Measurements from ENCODE around the gene MS4A13.
"Not testable (repeated sequence)": the region's sequence is repeated elsewhere in the genome, so short reads cannot be mapped to it uniquely, and the experiment has no call there.

The MS4A13 gene, protein sequence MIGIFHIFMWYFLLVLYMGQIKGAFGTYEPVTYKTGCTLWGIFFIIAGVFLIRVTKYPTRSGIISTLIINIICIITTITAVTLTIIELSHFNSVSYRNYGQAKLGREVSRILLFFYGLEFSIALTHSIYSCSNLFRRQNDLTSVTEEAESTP

DNA sequence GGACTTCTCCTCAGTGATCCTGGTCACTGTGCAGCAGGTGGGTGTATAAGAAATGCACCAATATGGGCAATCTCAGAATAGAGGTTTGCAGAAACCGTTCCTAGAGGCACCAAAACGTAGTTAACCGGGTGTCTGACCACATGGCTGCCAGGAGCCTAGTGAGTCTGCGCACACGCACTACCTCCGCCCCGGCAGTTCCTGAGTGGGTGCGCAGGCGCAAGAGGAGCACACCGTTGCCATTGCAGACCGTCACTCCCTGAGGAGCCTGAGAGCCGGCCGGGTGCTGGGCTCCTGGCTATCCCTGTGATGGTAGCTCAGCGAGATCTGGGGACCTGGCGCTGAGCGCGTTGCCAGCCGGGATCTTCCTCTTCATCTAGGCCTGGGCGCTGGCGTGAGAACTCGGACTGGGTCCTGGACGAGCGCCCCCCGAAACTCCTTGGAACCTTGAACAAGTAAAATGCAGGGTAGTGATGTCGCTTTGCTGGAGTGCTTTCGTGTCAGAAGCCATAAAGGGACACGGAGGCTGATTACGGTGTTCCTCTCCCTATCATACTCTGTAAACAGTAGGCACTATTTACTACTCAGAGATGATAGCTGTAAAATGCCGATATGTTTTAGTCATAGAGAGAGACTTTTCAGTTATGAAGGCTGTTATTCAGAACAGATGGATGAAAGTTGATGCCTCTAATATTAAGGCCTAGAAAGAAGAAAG, at the start of gene MS4A13:
TSS of gene MS4A13 (plus strand) at position 249 of the 712 bp plus-strand sequence. CDS start 2,692 bp downstream, outside the sequence.
- DNase-seq = no peak

DNA sequence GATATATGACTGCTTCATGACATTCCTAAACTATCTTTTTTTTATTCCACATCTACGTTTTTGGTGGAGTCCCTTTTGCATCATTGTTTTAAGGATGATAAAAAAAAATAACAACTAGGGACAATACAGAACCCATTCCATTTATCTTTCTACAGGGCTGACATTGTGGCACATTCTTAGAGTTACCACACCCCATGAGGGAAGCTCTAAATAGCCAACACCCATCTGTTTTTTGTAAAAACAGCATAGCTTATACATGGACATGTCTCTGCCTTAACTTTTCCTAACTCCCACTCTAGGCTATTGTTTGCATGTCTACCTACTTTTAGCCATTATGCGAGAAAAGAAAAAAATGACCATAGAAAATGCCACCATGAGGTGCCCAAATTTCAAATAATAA, 46.4 kb upstream of the MS4A13 start:
- DNase-seq = no peak

DNA sequence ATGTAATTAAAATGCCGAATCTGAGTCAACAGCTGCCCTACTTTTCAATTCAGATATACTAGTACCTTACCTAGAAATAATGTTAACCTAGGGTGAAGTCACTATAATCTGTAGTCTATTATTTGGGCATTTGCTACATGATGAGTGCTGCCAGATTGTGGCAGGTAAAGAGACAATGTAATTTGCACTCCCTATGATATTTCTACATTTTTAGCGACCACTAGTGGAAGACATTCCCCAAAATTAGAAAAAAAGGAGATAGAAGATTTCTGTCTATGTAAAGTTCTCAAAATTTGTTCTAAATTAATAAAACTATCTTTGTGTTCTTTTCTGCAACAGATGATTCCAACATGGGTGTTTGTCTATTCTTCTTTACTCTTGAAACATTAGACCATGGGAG, 45.5 kb upstream of the MS4A13 start:
- no peak for DNase-seq

DNA sequence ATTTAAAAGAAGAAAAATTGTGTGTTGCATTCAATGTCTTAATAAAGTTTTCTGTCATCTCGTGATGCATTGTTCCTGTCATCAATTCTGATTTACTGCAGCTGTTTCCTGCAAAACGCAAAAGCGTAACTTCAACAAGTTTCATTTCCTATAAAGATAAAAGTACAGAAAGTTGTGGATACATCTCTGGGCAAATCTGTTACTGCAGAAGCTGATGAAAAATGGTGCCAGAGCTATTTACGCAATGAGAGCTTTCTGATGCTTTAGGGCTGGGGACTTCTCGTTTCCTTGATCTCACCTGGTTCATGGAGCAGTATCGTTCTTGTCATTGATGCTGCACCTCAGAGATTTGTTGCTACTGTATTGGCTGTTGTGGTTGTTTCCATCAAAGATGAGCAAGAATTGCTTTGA, 38.2 kb upstream of the MS4A13 start:
- no peak for DNase-seq

DNA sequence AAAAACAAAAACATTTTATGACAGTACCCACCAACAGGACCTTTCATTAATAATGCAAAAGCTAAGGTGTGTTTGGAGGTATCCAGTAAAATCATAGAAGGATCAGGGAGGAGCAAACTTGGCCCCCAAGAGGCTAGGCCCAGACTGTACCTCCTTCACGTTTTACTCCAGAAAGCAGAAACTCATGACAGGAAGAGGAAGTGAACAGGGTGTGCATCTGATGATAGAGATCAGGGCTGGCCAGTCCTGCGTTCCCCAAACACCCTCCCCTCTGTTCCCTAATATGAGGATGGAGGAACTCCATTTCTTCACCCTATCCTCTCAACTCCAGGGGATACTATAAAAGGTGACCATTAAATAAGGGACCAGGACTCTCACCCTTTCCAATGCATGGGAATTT, 32.8 kb upstream of the MS4A13 start:
- no peak for DNase-seq

DNA sequence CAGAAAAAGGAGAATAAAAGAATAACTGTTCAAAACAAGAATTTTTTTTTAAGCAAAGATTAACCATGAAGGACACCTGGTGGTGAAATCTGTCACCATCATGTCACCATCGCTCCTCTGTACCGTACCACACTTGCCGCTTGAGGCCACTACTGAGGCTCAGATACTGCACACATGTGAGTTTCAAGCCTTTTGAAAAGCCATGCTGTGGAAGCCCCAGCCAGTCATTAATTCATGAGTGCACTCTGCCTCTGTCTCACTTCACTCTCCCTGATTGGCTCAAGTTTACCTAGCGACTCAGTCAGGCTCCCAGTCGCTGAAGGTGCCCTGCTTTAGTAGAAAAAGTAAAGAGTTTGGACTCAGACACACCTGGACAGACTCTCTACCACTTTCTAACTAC, 29.2 kb upstream of the MS4A13 start:
- no peak for DNase-seq

DNA sequence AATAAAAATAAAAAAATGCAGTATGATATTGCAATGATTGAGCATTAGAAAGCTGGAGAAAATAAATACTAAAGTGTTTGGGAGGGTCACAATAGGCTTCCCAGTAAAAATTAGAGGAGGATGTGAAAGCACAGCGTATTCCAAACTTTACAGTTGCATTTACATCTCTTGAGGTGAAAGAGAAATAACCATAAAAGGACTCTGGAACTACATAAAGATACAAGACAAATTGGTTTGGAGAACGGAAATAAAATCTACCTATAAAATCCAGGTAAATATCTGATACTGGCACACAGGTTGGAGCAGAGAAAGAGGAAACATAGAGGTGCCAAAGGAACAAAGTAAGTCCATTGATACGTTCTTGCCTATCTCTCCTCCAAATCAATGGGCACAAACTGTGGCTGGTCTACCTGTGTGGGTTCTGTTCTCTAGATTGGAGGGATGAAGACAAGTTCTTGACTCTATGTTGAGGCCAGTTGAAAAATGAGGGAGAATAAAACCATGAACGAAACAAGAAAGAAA, 22.6 kb upstream of the MS4A13 start, which contains the start of gene MS4A12:
TSS of gene MS4A12 (plus strand) at position 291 of the 522 bp plus-strand sequence. CDS start 4,541 bp downstream, outside the sequence.
- no peak for DNase-seq

DNA sequence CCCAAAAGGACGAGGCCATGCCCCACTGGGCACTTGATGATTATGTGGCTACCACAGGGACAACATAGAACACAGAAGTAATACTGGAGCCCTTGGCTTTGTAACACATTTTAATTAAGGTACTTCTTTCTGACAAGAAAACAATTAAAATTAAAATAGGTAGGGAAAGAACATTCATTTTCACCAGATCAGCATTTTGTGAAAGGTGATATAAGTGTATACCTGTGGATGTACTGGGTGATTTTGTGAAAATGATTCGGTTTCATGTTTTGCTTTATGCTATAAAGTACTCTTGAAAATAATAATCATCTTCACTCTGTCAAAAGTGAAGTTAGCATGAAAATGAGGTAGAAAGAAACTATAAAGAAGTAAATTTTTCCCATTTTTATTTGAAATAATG, 21.7 kb upstream of the MS4A13 start:
- no peak for DNase-seq

DNA sequence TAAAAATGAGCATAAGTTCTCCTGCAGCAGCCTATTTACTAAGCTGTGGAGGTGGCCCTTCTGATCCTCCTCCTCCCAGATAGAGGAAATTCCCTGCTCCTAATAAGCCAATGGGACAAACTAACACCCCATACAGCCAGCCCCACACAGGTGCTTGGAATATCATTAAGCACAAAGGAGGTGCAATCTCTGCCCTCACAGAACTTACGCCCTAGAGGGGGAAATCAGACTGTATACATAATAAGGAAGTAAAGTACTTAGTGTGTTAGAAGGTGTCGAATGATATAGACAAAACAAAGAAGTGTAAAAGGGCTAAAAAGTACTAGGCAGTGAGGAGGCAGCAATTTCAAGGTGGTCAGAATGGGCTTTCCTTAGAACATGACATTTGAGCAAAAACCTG, 16.8 kb upstream of the MS4A13 start:
- DNase-seq = no peak

DNA sequence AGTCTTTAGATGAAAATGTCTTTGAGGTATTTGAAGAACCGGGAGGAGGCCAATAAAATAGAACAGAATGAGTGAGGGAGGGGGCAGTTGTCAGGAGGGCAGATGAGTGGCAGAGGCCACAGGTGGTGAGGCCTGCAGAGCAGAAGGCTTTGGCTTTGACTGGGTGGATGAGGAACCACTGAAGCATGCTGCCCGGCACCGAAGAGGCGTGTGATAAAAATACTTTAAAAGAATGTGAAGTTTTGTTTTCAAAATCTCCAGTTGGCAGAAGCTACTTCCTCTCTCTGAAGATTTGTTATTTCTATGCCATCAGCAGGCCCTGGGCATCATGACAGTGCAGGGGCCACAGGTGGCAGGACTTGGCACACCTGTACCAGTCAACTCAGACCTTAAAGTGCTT, 16.3 kb upstream of the MS4A13 start:
- peak; percentile 30 for DNase-seq

DNA sequence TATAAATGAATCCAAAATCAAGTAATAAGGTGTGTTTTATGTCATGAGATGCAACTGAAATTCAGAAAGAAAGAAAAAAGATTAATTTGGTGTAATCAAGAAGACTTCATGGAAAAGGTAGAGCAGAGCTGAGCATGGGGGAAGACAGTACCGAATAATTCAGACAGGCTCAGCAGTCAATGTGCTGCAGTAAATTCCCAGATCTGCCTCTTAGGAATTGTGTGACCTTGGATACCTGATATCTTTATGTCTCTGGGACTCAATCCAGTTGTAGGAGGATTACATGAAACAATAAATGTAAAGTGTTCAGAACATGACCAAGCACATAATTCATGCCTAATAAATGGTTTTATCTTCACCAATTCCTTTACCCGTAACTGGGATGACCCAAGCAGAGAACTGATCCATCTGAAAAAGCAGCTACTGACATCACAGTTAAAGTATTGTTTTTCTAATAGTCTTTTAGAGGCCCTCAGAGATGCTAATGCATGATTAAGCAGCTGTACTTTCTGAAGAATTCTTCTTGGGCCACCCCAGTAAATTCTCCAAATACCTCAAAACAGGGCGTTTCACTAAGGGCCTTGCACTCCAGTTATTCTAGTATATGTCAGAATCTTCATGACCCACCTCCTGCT, 14.8 kb upstream of the MS4A13 start:
- DNase-seq = peak; percentile 91

DNA sequence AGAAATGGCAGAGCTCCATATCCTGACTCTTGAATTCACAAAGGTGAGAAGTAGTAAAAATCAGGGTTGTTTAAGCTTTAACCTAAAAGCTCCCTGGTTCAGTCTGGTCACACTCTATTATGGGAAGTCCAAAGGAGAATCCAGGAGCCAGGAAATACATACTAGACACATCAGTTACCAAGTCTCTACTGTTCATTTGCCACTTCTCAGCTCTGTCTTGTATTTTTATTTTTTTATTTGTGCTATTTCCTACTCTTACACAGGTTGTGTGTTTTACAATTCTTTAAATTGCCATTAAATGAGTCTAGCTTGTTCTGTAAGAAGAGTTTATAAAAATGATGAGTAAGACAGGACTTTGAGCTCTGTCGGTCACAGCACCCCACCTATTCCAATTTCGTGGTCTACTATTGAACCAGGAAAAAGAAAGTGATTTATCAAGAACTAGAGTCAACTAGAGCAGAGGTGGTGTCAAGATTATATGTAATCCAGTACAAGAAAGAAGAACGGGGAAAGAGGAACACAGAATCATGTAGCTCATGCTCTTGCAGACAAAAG, 12.9 kb upstream of the MS4A13 start:
- DNase-seq = no peak

DNA sequence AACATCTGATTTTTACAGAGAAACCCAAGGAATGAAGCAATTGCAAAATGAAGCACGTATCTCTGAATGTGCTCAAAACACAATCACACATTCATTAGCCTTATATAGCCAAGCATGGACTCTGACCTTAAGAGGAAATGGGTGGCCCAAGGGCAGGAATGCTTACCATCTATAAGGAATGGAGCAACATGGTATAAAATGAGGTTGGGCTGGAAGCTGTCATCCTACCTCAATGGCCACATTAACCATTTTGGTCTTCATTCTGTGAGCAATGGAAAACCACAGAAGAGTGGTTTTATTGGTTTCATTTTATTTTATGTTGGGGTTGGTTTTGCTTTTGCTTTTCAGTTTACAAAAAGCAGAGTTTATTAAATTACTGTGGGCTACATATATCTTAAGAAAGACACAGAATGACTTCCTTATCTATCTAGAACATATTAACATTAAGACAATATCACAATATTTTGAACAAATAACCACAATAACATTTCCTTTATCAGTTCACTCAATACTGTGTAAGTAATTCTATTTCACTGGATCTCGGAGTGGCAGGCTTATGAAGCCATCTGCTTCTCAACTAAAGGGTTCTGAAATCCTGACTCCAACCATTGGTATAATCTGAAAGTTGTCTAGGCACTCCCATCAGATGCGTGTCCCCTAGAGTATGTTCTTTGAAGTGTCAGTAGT, 10.8 kb upstream of the MS4A13 start:
- DNase-seq = no peak

DNA sequence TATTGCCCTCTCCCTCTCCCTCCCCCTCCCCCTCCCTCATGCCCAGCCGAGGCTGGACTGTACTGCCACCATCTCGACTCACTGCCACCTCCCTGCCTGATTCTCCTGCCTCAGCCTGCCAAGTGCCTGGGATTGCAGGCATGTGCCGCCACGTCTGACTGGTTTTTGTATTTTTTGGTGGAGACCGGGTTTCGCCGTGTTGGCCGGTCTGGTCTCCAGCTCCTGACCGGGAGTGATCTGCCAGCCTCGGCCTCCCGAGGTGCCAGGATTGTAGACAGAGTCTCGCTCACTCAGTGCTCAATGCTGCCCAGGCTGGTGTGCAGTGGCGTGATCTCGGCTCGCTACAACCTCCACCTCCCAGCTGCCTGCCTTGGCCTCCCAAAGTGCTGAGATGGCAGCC, 5.6 kb upstream of the MS4A13 start:
- not testable (repeated sequence) for DNase-seq

DNA sequence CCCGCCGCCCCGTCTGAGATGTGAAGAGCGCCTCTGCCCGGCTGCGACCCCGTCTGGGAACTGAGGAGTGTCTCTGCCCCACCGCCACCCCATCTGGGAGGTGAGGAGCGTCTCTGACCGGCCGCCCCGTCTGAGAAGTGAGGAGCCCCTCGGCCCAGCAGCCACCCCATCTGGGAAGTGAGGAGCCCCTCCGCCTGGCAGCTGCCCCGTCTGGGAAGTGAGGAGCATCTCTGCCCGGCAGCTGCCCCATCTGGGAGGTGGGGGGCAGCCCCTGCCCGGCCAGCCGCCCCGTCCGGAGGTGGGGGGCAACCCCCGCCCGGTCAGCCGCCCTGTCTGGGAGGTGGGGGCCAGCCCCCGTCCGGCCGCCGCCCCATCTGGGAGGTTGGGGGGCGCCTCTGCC, 5.0 kb upstream of the MS4A13 start:
- not testable (repeated sequence) for DNase-seq

DNA sequence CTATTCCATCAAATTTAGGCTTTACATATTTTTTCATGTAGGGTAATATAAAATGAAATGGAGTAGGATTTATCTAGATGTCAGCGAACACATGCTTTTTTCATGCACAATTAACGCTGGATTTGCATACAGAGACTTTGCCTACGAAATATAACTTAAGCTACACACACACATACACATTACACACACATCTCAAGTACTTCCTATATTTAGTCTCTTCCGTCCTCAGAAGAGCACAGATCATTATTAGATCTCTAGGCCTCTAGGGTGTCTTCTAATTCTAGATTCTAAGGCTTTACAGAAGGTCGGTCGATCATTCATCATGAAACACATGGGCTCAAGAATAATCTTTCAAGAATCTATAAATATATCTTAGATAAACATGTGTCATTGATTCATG, 3.8 kb upstream of the MS4A13 start:
- no peak for DNase-seq

DNA sequence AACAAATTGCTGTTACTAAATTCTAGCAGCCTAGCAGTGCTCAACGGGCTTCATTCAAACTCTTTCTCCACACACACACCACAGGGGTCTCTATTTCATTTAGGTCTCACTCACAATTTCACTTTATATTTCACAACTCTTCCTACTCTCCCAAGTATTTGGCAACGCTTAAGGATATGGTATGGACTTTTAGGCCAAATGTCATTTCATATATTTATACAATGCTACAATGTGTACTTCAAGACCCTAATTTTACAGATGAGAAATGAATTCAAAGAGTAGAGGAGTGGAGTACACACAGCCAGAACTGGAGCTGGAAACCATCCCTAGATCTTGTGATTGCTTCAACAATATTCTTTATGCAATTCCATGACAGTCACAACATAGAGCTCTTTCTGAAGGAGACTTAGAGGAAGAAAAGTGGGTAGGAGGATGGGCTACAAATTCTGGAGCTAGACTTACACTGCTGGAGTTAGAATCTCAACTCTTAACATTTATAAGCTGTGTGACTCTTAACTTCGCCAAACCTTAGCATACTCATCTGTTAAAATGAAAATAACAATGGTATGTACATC, 2.5 kb upstream of the MS4A13 start:
- no peak for DNase-seq

DNA sequence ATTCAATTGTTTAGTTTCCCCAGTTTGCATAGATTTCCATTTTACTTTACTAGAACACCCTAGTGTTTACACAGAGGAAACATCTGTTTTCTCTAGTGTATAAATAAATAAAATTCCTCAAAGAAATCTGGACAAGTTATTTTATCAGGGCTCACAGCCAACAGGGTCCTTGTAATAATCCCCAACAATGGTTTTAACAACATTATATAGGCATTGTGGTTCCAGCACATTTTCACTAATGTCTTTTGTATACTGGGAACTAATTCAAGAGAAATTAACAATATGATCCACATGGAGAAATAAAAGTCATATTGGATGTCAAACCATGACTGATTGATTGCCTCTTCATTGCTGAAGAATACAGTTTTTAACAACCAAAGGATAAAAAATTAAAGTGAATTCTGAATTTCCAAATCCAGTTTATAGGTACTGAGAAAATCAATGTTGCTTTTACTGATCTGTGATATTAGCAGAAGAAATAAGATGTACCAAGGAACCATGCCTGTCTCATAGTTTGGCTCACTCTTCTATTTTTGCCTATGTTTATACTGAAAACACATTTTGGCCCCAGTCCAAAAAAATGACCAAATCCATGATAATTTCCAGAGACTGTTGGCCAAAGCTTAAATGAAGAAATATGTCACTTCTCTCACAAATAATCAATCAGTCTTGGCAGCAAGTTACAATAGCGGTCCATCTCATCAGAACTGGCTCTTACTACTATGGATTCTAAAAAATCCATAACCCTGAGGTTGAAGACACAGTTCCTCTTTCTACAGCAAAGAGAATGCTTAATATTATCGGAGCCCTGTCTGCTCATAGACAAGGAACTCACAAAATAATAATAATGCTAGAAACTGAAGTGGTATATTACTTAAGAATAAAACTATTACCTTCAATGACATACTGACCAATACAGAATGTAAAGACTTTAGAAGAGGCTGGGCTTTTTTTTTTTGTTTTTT, 1.4 kb upstream of the MS4A13 start:
- DNase-seq = no peak

DNA sequence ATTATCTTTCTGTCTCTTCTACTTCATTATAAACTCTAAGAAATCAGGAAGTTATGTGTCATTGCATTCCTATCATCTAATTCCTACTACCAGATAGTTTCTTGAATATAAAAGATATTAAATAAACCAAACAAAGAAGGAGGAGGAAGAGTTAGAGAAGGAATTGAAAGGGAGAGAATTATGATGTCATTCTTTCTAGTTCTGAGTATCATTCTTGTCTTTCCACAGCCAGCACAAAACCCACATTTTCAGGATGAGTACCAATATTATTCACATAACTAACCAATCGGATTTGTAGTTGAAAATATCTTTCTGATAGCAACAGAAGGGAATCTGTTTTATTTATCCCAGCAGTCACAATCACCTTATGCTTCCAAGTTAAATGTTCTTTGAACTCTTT, 13.3 kb downstream of the MS4A13 start:
- DNase-seq = no peak

DNA sequence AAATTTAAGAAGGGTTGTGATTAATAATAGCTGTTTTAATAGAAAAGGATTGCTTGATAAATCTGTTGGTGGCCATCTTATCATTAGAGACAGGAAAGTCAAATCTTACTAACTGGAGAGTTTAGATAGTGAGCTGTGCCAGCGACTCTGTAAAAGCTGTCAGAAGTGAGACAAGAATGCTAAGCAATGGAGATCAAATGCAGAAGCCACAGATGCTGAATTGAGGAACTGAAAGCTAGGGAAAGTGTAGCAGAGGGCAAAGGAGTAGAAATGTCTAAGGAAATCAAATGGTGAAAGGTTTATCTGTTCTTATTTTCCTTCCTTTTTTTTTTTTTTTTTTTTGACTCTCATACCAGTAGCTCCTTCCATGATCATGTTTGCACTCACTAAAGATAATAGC, 13.7 kb downstream of the MS4A13 start:
- no peak for DNase-seq

DNA sequence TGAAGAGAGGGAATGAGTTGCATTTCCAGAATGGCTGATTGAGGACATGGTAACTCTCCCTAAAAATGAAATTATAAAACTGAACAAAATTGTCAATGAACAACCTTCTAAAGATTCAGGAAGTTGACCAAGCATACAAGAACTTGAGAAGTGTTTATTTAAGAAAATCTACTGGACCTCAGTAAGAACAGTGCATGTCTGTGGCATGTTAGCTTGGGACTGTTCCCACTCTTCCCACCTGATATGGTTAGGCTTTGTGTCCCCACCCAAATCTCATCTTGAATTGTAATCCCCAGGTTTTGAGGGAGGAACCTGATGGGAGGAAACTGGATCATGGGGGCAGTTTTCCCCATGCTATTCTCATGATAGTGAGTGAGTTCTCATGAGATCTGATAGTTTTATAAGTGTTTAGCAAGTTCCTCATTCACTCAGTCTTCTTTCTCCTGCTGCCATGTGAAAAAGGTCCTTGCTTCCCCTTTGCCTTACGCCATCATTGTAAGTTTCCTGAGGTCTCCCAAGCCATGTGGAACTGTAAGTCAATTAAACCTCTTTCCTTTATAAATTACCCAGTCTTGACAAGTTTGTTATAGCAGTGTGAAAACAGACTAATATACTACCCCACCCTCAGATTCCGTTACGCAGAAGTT, 15.4 kb downstream of the MS4A13 start:
- no peak for DNase-seq
